Measurements from ENCODE around the gene STS. TPM values are rescaled to one million over a fixed set of nuclear protein-coding genes. Genes with fewer than 3 reads are reported as not detected.

The STS gene
- total and polyA plus RNA-seq, 10 of the 15 experiments (the other 5 are each of a cell fraction or from before 2014, with no cell fraction given): 1.6 to 19.4 (median 4.7) TPM

DNA sequence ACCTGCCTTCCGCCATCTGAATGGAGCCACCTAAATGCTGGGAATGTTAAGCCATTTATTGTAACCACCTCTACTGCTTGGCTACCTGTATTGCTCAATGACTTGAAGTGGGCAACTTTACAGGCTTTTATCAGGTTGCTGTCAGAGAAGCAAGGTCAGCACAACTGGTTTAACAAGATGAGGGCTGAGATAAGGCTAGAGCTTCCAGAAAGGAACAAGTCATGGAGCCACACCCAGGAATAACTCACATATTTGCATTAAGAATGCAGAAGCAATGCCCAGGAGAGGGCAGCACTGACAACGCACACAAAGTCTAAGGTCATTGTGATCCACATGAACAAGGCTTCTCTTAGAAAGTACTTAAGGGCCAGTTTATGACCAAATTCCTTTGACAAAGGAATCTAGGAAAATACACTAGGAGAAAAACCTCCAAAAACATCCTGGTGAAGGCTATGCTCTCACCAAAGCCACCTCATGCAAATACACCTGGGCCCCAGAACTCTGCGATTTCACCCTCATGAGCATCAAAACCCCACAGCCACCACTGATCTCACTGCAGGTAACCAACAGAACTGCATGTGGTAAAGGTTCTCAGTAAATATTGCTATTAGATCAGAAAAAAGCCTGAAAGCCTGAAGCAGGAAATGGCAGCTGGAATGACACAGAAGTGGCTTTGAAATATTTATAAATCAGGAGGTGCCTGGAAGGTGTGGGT lies 15.0 kb upstream of the STS start:
- intact Hi-C loops (cut with micrococcal nuclease; ENCODE audit: unreplicated experiment): loop anchor here (1.0 to 2.0 kb wide), 2 partner anchors 18 to 454 kb away; no protein-coding TSS in a partner anchor
- ATAC-seq (peak; percentile 93), DNase-seq (ENCODE audit: low read depth, low spot score) (no peak), FAIRE-seq (peak; percentile 82)
- Histone ChIP-seq H3K9me3 (replicated peaks; ENCODE audit: control insufficient read depth, insufficient read depth, low read length) (no peaks in the 10 kb centered on the region), H3K4me2 (ENCODE audit: control insufficient read depth, insufficient read depth) (no peak overlapping the region), H3K9ac (ENCODE audit: control insufficient read depth, insufficient read depth, low read length) (no peak overlapping the region), H3K79me2 (ENCODE audit: control insufficient read depth, insufficient read depth, low read length) (peaks cover 15% of the 10 kb centered on the region), H3K4me1 (ENCODE audit: control insufficient read depth, insufficient read depth, low read length) (peaks cover 12% of the 10 kb centered on the region), H3K4me3 (no peak overlapping the region), H3K27me3 (replicated peaks in 1 of 2; ENCODE audit: control insufficient read depth in 2 of 2, insufficient read depth in 2 of 2, low read length in 1 of 2) (no peaks in the 10 kb centered on the region), H2AFZ (ENCODE audit: control insufficient read depth, low read depth, low read length) (no peak overlapping the region), H4K20me1 (ENCODE audit: control insufficient read depth, insufficient read depth) (no peaks in the 10 kb centered on the region), H3K36me3 (ENCODE audit: control insufficient read depth in 2 of 2, insufficient read depth in 2 of 2, low read length in 1 of 2) (no peaks in the 10 kb centered on the region; a peak in 2 of 4 replicates), H3K27ac (ENCODE audit: control insufficient read depth, insufficient read depth) (peak overlapping the region; percentile 30)
- ChIA-PET POLR2A (interaction anchor here (0.7 to 3.9 kb wide), 4 partner anchors 11 to 18 kb away, joined by 3 to 21 read pairs (median 6); partner anchors contain the start of gene STS), SMC1A (ENCODE audit: uncharacterized antibody, unreplicated experiment) (interaction anchor here (0.6 to 6.1 kb wide), 16 partner anchors 9 to 794 kb away, joined by 3 to 56 read pairs (median 6); partner anchors contain the start of gene STS), CTCF (interaction anchor here (0.6 to 3.7 kb wide), 16 partner anchors 8 to 792 kb away, joined by 3 to 24 read pairs (median 6); partner anchors contain the start of genes PUDP and STS), RAD21 (ENCODE audit: unreplicated experiment) (interaction anchor here (0.7 to 5.2 kb wide), 7 partner anchors 12 to 453 kb away, joined by 3 to 31 read pairs (median 4); partner anchors contain the start of genes PUDP and STS)
- BruUV-seq (replicated peaks): no TSS peak
- in situ Hi-C loops (cut with MboI): loop anchor here (5.0 kb wide), 1 partner anchor 795 kb away; the partner anchor contains the start of gene PNPLA4
- 60% methylated on average over 3 of the region's 3 CpGs for WGBS (ENCODE audit: insufficient coverage, insufficient replicate concordance, low lambda C conversion rate, missing lambda C conversion rate)
- TF ChIP-seq CHD2 (IDR thresholded peaks at IDR 0.05; ENCODE audit: borderline replicate concordance, low read depth, low read length): no peak
- no peak for TF ChIP-seq YBX1 (IDR thresholded peaks at IDR 0.05)
- TF ChIP-seq, protein P1, sequence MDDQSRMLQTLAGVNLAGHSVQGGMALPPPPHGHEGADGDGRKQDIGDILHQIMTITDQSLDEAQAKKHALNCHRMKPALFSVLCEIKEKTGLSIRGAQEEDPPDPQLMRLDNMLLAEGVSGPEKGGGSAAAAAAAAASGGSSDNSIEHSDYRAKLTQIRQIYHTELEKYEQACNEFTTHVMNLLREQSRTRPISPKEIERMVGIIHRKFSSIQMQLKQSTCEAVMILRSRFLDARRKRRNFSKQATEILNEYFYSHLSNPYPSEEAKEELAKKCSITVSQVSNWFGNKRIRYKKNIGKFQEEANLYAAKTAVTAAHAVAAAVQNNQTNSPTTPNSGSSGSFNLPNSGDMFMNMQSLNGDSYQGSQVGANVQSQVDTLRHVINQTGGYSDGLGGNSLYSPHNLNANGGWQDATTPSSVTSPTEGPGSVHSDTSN (IDR thresholded peaks at IDR 0.05; ENCODE audit: insufficient replicate concordance, low read depth, low read length): no peak
- TF ChIP-seq, protein P2, sequence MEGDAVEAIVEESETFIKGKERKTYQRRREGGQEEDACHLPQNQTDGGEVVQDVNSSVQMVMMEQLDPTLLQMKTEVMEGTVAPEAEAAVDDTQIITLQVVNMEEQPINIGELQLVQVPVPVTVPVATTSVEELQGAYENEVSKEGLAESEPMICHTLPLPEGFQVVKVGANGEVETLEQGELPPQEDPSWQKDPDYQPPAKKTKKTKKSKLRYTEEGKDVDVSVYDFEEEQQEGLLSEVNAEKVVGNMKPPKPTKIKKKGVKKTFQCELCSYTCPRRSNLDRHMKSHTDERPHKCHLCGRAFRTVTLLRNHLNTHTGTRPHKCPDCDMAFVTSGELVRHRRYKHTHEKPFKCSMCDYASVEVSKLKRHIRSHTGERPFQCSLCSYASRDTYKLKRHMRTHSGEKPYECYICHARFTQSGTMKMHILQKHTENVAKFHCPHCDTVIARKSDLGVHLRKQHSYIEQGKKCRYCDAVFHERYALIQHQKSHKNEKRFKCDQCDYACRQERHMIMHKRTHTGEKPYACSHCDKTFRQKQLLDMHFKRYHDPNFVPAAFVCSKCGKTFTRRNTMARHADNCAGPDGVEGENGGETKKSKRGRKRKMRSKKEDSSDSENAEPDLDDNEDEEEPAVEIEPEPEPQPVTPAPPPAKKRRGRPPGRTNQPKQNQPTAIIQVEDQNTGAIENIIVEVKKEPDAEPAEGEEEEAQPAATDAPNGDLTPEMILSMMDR (IDR thresholded peaks at IDR 0.05 in 2 of 3, conservative IDR thresholded peaks at IDR 0.05 in 1 of 3; ENCODE audit: control insufficient read depth in 2 of 3, extremely low read depth in 1 of 3, insufficient read depth in 1 of 3, low read depth in 3 of 3, low read length in 3 of 3): peak; percentile 55 to 60 (median 56)
- no peak for TF ChIP-seq CREB1 (IDR thresholded peaks at IDR 0.05; ENCODE audit: low read depth)
- peak; percentile 57; the same call in 1 of the 2 replicates for TF ChIP-seq SMC3 (IDR thresholded peaks at IDR 0.05; ENCODE audit: borderline replicate concordance, low read length)
- TF ChIP-seq CHD1 (IDR thresholded peaks at IDR 0.05; ENCODE audit: low read depth, low read length): no peak
- 0 out of 2 replicates have a peak, but pooled peaks have one; percentile 53 for TF ChIP-seq CBX5 (IDR thresholded peaks at IDR 0.05; ENCODE audit: low read depth)
- TF ChIP-seq RELA (IDR thresholded peaks at IDR 0.05; ENCODE audit: borderline replicate concordance, partially characterized antibody): no peak
- no peak for TF ChIP-seq TCF12 (IDR thresholded peaks at IDR 0.05; ENCODE audit: low read depth, low read length)
- TF ChIP-seq NR2F1 (conservative IDR thresholded peaks at IDR 0.05): no peak
- no peak for TF ChIP-seq BMI1 (IDR thresholded peaks at IDR 0.05; ENCODE audit: borderline replicate concordance)
- TF ChIP-seq JUNB (IDR thresholded peaks at IDR 0.05): no peak
- 0 out of 2 replicates have a peak, but pooled peaks have one; percentile 29 for TF ChIP-seq RUNX3 (IDR thresholded peaks at IDR 0.05; ENCODE audit: low read length)
- TF ChIP-seq RAD21 (IDR thresholded peaks at IDR 0.05; ENCODE audit: insufficient read depth, low read depth, low read length): peak; percentile 66
- peak; percentile 26; the same call in 1 of the 2 replicates for TF ChIP-seq IKZF1 (conservative IDR thresholded peaks at IDR 0.05)
- no peak for TF ChIP-seq MEF2A (IDR thresholded peaks at IDR 0.05; ENCODE audit: insufficient read depth, low read depth, low read length)
- TF ChIP-seq NFXL1 (IDR thresholded peaks at IDR 0.05; ENCODE audit: borderline replicate concordance): no peak
- TF ChIP-seq, protein P3, sequence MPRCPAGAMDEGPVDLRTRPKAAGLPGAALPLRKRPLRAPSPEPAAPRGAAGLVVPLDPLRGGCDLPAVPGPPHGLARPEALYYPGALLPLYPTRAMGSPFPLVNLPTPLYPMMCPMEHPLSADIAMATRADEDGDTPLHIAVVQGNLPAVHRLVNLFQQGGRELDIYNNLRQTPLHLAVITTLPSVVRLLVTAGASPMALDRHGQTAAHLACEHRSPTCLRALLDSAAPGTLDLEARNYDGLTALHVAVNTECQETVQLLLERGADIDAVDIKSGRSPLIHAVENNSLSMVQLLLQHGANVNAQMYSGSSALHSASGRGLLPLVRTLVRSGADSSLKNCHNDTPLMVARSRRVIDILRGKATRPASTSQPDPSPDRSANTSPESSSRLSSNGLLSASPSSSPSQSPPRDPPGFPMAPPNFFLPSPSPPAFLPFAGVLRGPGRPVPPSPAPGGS (IDR thresholded peaks at IDR 0.05; ENCODE audit: borderline replicate concordance, insufficient read depth, low read depth, low read length, poor library complexity, severe bottlenecking): no peak

All from GM12878 (cell line).